Astrocyte of the cerebellum (primary cell): Measurements from ENCODE around the gene PSMG1.

Source experiments
- DNase-seq: peaks from one replicate; pipeline ENCODE4 v3.0.0-alpha.2; 2011; ENCODE audit warnings: low read depth
- H3K4me3 ChIP-seq: 2 replicates; pipeline ENCODE4 v1.5.1; 2011; ENCODE audit warnings: mild to moderate bottlenecking, low read depth, low read length, moderate library complexity
- CTCF ChIP-seq: IDR thresholded peaks from 2 replicates; pipeline ENCODE4 v1.5.1; 2012; ENCODE audit warnings: low read length, low read depth, moderate library complexity, mild to moderate bottlenecking; ENCODE audit errors: missing control alignments
- in situ Hi-C: cut with HindIII; loops from 2 replicates; pipeline ENCODE4 v1.10.0; 2017; ENCODE audit warnings: low sequenced_read_pairs

Gene PSMG1

GRCh38 chr21:39152271-39152670, 31.0 kb downstream of the PSMG1 start:
- H3K4me3 ChIP-seq = no peak overlapping the region
- in situ Hi-C loops = loop anchor here (25.0 kb wide), 1 partner anchor 640 kb away; no protein-coding TSS in a partner anchor
- TF ChIP-seq CTCF = no peak
- no peak for DNase-seq

GRCh38 chr21:39150877-39151276, 32.4 kb downstream of the PSMG1 start:
- no peak overlapping the region for H3K4me3 ChIP-seq
- in situ Hi-C loops = loop anchor here (25.0 kb wide), 1 partner anchor 639 kb away; no protein-coding TSS in a partner anchor
- no peak for DNase-seq
- no peak for TF ChIP-seq CTCF

GRCh38 chr21:39150316-39150715, 32.9 kb downstream of the PSMG1 start:
- TF ChIP-seq CTCF = no peak
- in situ Hi-C loops = loop anchor here (25.0 kb wide), 1 partner anchor 638 kb away; no protein-coding TSS in a partner anchor
- H3K4me3 ChIP-seq = no peak overlapping the region
- DNase-seq = no peak

- no peak for TF ChIP-seq CTCF
- H3K4me3 ChIP-seq = no peak overlapping the region
- in situ Hi-C loops = loop anchor here (25.0 kb wide), 1 partner anchor 638 kb away; no protein-coding TSS in a partner anchor
- DNase-seq = no peak
Observed at GRCh38 chr21:39149882-39150281, 33.4 kb downstream of the PSMG1 start.

- DNase-seq = no peak
- no peak for TF ChIP-seq CTCF
- in situ Hi-C loops = no loop called here
- no peak overlapping the region for H3K4me3 ChIP-seq
Observed at GRCh38 chr21:39148975-39149374, 34.3 kb downstream of the PSMG1 start.

GRCh38 chr21:39144191-39144590, 39.1 kb downstream of the PSMG1 start:
- no peak for DNase-seq
- no peak for TF ChIP-seq CTCF
- H3K4me3 ChIP-seq = no peak overlapping the region
- in situ Hi-C loops = no loop called here

- DNase-seq = no peak
- in situ Hi-C loops = no loop called here
Observed at GRCh38 chr21:39142972-39143371, 40.3 kb downstream of the PSMG1 start.

More at GRCh38 chr21:39142972-39143371, 40.3 kb downstream of the PSMG1 start:
- TF ChIP-seq CTCF = no peak
- no peak overlapping the region for H3K4me3 ChIP-seq
